NT2/D1 (cell line): ENCODE data around the gene SNTG2.

Source experiments
- SUZ12 ChIP-seq: IDR thresholded peaks from 2 replicates; pipeline ENCODE4 v1.6.1; 2011; ENCODE audit not compliant: insufficient read length, insufficient read depth; ENCODE audit errors: extremely low read depth
- ZNF274 ChIP-seq: IDR thresholded peaks from 2 replicates; pipeline ENCODE4 v1.6.1; 2011; ENCODE audit warnings: mild to moderate bottlenecking, low read depth, low read length

GRCh38 chr2:1045109-1045508, 94.5 kb downstream of the SNTG2 start:
- TF ChIP-seq ZNF274 = no peak
- TF ChIP-seq SUZ12 = no peak
